H1 (cell line): ENCODE measurements around the gene CNGA1. TPM values are rescaled to one million over a fixed set of nuclear protein-coding genes. Genes with fewer than 3 reads are reported as not detected.

ENCODE experiments used
- CTCF ChIA-PET: fragments of 300-600 bp; sonication (Branson Sonifier 250); formaldehyde crosslinking; loops from one replicate; lab custom pipeline; 2021; ENCODE audit not compliant: partially characterized antibody; lab: Charles Lee
- POLR2A ChIA-PET: fragments of 300-600 bp; sonication (Branson Sonifier 250); formaldehyde crosslinking; loops from one replicate; lab custom pipeline; 2021; ENCODE audit warnings: inconsistent platforms; ENCODE audit not compliant: partially characterized antibody; lab: Charles Lee
- DNase-seq, 2 experiments: peaks; one replicate each; pipeline versions ENCODE4 v3.0.0 to v3.0.0-alpha.2; 2010 to 2022; ENCODE audit warnings: low spot score in 2 of 2, low read depth in 1 of 2, mixed read lengths in 1 of 2
- FAIRE-seq: peaks from 2 replicates; lab custom pipeline; 2011; peaks lifted over from hg19 to GRCh38; lab: Jason Lieb, UNC
- H2AFZ ChIP-seq: 2 replicates; pipeline ENCODE4 v1.8.1; 2012; ENCODE audit warnings: low read length, inconsistent platforms
- H2AK5ac ChIP-seq: 2 replicates; pipeline ENCODE4 v1.6.1; 2013; ENCODE audit warnings: low read depth, low read length
- H2BK120ac ChIP-seq: replicated peaks from 2 replicates; pipeline ENCODE3; 2013; ENCODE audit warnings: low read depth, low read length, inconsistent platforms
- H2BK12ac ChIP-seq: 2 replicates; pipeline ENCODE4 v1.6.1; 2013; ENCODE audit warnings: low read depth, low read length
- H2BK15ac ChIP-seq: 2 replicates; pipeline ENCODE4 v1.6.1; 2013; ENCODE audit warnings: low read length
- H2BK20ac ChIP-seq: 2 replicates; pipeline ENCODE4 v1.6.1; 2013; ENCODE audit warnings: low read length
- H2BK5ac ChIP-seq: 2 replicates; pipeline ENCODE4 v1.6.1; 2013; ENCODE audit warnings: low read depth, low read length
- H3K14ac ChIP-seq: 2 replicates; pipeline ENCODE4 v1.6.1; 2013; ENCODE audit warnings: inconsistent platforms; ENCODE audit not compliant: insufficient read length
- H3K18ac ChIP-seq: 2 replicates; pipeline ENCODE4 v1.6.1; 2013; ENCODE audit warnings: low read length; ENCODE audit errors: extremely low read depth
- H3K23ac ChIP-seq: 2 replicates; pipeline ENCODE4 v1.6.1; 2013; ENCODE audit warnings: inconsistent platforms; ENCODE audit not compliant: insufficient read length
- H3K23me2 ChIP-seq: 2 replicates; pipeline ENCODE4 v1.6.1; 2013; ENCODE audit warnings: low read depth, low read length
- H3K27ac ChIP-seq: 2 replicates; pipeline ENCODE4 v1.6.1; 2011; ENCODE audit warnings: low read depth, low read length, inconsistent platforms
- H3K27me3 ChIP-seq, 4 experiments: replicated peaks in 1 of 4; 1 replicate in 1 of 4; 2 replicates in 3 of 4; pipeline versions ENCODE4 v1.6.1 to v1.8.1; 2011 to 2013; ENCODE audit warnings: low read length in 3 of 4, mild to moderate bottlenecking in 3 of 4, inconsistent platforms in 2 of 4, mixed read lengths in 2 of 4, moderate library complexity in 1 of 4; ENCODE audit not compliant: control insufficient read depth in 3 of 4, insufficient read depth in 3 of 4; ENCODE audit errors: extremely low read depth in 1 of 4
- H3K36me3 ChIP-seq, 4 experiments: 2 replicates each; pipeline versions ENCODE4 v1.6.1 to v1.8.1; 2011 to 2013; ENCODE audit warnings: mild to moderate bottlenecking in 4 of 4, low read length in 3 of 4, moderate library complexity in 2 of 4, control low read depth in 1 of 4, inconsistent platforms in 1 of 4; ENCODE audit not compliant: insufficient read depth in 4 of 4, control insufficient read depth in 2 of 4
- H3K4ac ChIP-seq: replicated peaks from 2 replicates; pipeline ENCODE3; 2013; ENCODE audit warnings: low read length, low read depth, mixed read lengths, inconsistent platforms; ENCODE audit not compliant: insufficient read length
- H3K4me1 ChIP-seq, 4 experiments: replicated peaks in 1 of 4; 1 replicate in 1 of 4; 2 replicates in 3 of 4; pipeline versions ENCODE4 v1.6.1 to v1.8.1; 2011 to 2013; ENCODE audit warnings: low read length in 3 of 4, inconsistent platforms in 2 of 4, mixed read lengths in 1 of 4; ENCODE audit not compliant: insufficient read depth in 4 of 4, control insufficient read depth in 3 of 4
- H3K4me2 ChIP-seq, 2 experiments: 2 replicates each; pipeline versions ENCODE4 v1.6.1 to v1.8.1; 2011 to 2013; ENCODE audit warnings: low read depth in 2 of 2, low read length in 2 of 2, control low read depth in 1 of 2, inconsistent platforms in 1 of 2, mild to moderate bottlenecking in 1 of 2; ENCODE audit not compliant: insufficient read depth in 1 of 2
- H3K4me3 ChIP-seq, 4 experiments: fragments of 200-600, 300-600 bp in 1 of 4; sonication (generic), shearing (Covaris generic), sonication (Bioruptor Twin) in 1 of 4; 2 replicates each; pipeline versions ENCODE4 v1.5.1 to v1.8.1; 2011 to 2016; ENCODE audit warnings: low read length in 4 of 4, low read depth in 3 of 4, control low read depth in 2 of 4, inconsistent platforms in 2 of 4, mild to moderate bottlenecking in 2 of 4, mixed read lengths in 1 of 4, moderate library complexity in 1 of 4; ENCODE audit not compliant: insufficient read depth in 2 of 4; ENCODE audit errors: extremely low read depth in 1 of 4
- H3K56ac ChIP-seq: replicated peaks from 2 replicates; pipeline ENCODE3; 2013; ENCODE audit warnings: low read depth, mild to moderate bottlenecking, mixed read lengths, low read length, inconsistent platforms; ENCODE audit not compliant: insufficient read length
- H3K79me1 ChIP-seq: 2 replicates; pipeline ENCODE4 v1.6.1; 2013; ENCODE audit warnings: low read depth, low read length, control low read depth
- H3K79me2 ChIP-seq, 2 experiments: 2 replicates each; pipeline versions ENCODE4 v1.6.1 to v1.8.1; 2012 to 2013; ENCODE audit warnings: low read length in 2 of 2, mild to moderate bottlenecking in 2 of 2, inconsistent platforms in 1 of 2; ENCODE audit not compliant: insufficient read depth in 2 of 2, control insufficient read depth in 1 of 2
- H3K9ac ChIP-seq, 4 experiments: replicated peaks in 1 of 4; 1 replicate in 1 of 4; 2 replicates in 3 of 4; pipeline versions ENCODE4 v1.6.1 to v1.8.1; 2011 to 2013; ENCODE audit warnings: low read depth in 3 of 4, low read length in 3 of 4, control low read depth in 2 of 4, mild to moderate bottlenecking in 2 of 4, moderate library complexity in 2 of 4, inconsistent platforms in 1 of 4; ENCODE audit errors: extremely low read depth in 1 of 4
- H3K9me3 ChIP-seq, 2 experiments: 2 replicates each; pipeline versions ENCODE4 v1.6.1 to v1.8.1; 2012 to 2013; ENCODE audit warnings: mild to moderate bottlenecking in 2 of 2, moderate library complexity in 2 of 2, control low read depth in 1 of 2, inconsistent platforms in 1 of 2, low read depth in 1 of 2, low read length in 1 of 2, mixed read lengths in 1 of 2; ENCODE audit not compliant: insufficient read depth in 2 of 2
- H4K20me1 ChIP-seq, 2 experiments: replicated peaks in 1 of 2; 2 replicates each; pipeline versions ENCODE3 to v1.8.1; 2011 to 2013; ENCODE audit warnings: inconsistent platforms in 2 of 2, low read length in 2 of 2, mild to moderate bottlenecking in 1 of 2; ENCODE audit not compliant: insufficient read depth in 2 of 2, control insufficient read depth in 1 of 2
- H4K5ac ChIP-seq: 2 replicates; pipeline ENCODE4 v1.6.1; 2013; ENCODE audit warnings: low read length, low read depth, mixed read lengths, inconsistent platforms; ENCODE audit not compliant: insufficient read length
- H4K8ac ChIP-seq: 2 replicates; pipeline ENCODE4 v1.8.0; 2013; ENCODE audit warnings: mild to moderate bottlenecking, moderate library complexity, low read length, inconsistent platforms; ENCODE audit not compliant: insufficient read depth; ENCODE audit errors: extremely low read depth
- H4K91ac ChIP-seq: replicated peaks from 2 replicates; pipeline ENCODE3; 2013; ENCODE audit warnings: low read length, mixed read lengths, inconsistent platforms; ENCODE audit not compliant: insufficient read length
- BACH1 ChIP-seq: IDR thresholded peaks from 2 replicates; pipeline ENCODE4 v1.6.1; 2012; ENCODE audit warnings: low read length, improper control_type of control experiment
- EZH2 ChIP-seq: fragments of 200-600 bp; sonication (generic); IDR thresholded peaks from 2 replicates; pipeline ENCODE4 v1.7.1; 2012; ENCODE audit warnings: low read depth, mild to moderate bottlenecking, moderate library complexity, low read length, inconsistent platforms; ENCODE audit not compliant: severe bottlenecking
- HDAC2 ChIP-seq, 2 experiments: fragments of 300-600 bp in 1 of 2; sonication (generic) in 1 of 2; IDR thresholded peaks; 2 replicates each; pipeline ENCODE4 v1.6.1; 2011 to 2012; ENCODE audit warnings: low read depth in 2 of 2, low read length in 2 of 2, mild to moderate bottlenecking in 2 of 2, moderate library complexity in 2 of 2, borderline replicate concordance in 1 of 2, inconsistent platforms in 1 of 2
- MAFK ChIP-seq: IDR thresholded peaks from 2 replicates; pipeline ENCODE4 v1.6.1; 2012; ENCODE audit warnings: low read depth, mild to moderate bottlenecking, improper control_type of control experiment, low read length
- RBBP5 ChIP-seq: IDR thresholded peaks from 2 replicates; pipeline ENCODE4 v1.7.1; 2012; ENCODE audit warnings: low read depth, mild to moderate bottlenecking, inconsistent platforms, low read length, moderate library complexity, borderline replicate concordance
- TEAD4 ChIP-seq: IDR thresholded peaks from 2 replicates; pipeline ENCODE4 v1.6.1; 2012; ENCODE audit warnings: low read depth, low read length, inconsistent platforms, mixed read lengths
- WGBS, 2 experiments: shearing (Covaris generic) in 1 of 2; methylation state at CpG; one replicate each; pipeline versions ENCODE4 v1.1.6 to v1.1.7; 2013 to 2015; ENCODE audit warnings: low lambda C conversion rate in 2 of 2, mixed read lengths in 2 of 2, inconsistent platforms in 1 of 2, low coverage in 1 of 2, missing lambda C conversion rate in 1 of 2; ENCODE audit not compliant: insufficient replicate concordance in 2 of 2, insufficient coverage in 1 of 2, insufficient read length in 1 of 2; ENCODE audit errors: extremely low coverage in 1 of 2, missing lambda C conversion rate in 1 of 2; 5-methylcytosine and 5-hydroxymethylcytosine counted together
- polyA plus RNA-seq, 7 experiments: library from polyadenylated mRNA; depleted of rRNA in 3 of 7; stranded (reverse) in 5 of 7; unstranded in 2 of 7; fragments of >200 nt in 5 of 7; fragments of 200-250 nt in 2 of 7; gene quantifications; 1 replicate in 5 of 7; 2 replicates in 1 of 7; 4 replicates in 1 of 7; pipeline versions ENCODE4 v1.2.1 to v1.2.3, GENCODE V29; 2011 to 2013; ENCODE audit warnings: missing spikeins in 2 of 7, mixed read lengths in 2 of 7
- total RNA-seq: library from RNA; stranded (reverse); fragmentation: NEBNext Ultra II Directional; extraction: Animal tissue kit (Norgen Biotek cat#: 25700); gene quantifications from 2 replicates; pipeline ENCODE4 v1.2.1, GENCODE V29; 2021

Gene CNGA1
- total and polyA plus RNA-seq, 2 of the 8 experiments (the other 6 are each of a cell fraction or from before 2014, with no cell fraction given), result 0.17 to 0.54 TPM

GRCh38 chr4:48044298-48044697, 27.8 kb upstream of the CNGA1 start:
- no peak overlapping the region for H3K4me2 ChIP-seq
- H3K23ac ChIP-seq, result no peak overlapping the region
- no peaks in the 10 kb centered on the region for H3K23me2 ChIP-seq
- H3K27ac ChIP-seq, result no peak overlapping the region
- TF ChIP-seq EZH2, result no peak
- no peak for TF ChIP-seq HDAC2 (IDR thresholded peaks at IDR 0.05; ENCODE audit: borderline replicate concordance in 1 of 2, low read depth in 2 of 2, low read length in 2 of 2)
- TF ChIP-seq RBBP5, result no peak
- TF ChIP-seq TEAD4, result no peak
- no peak for TF ChIP-seq MAFK
- no peak for TF ChIP-seq BACH1
- H3K14ac ChIP-seq, result no peak overlapping the region
- no peak overlapping the region for H3K18ac ChIP-seq
- H4K8ac ChIP-seq, result no peak overlapping the region
- no peak overlapping the region for H3K4me3 ChIP-seq
- FAIRE-seq (no peak), DNase-seq (no peak)
- 89% methylated on average over 2 of the region's 2 CpGs; no CpG with 5 or more reads in 1 of the 2 experiments for WGBS, 2 experiments
- H3K4ac ChIP-seq, result no peak overlapping the region
- H2BK5ac ChIP-seq, result no peak overlapping the region
- no peak overlapping the region for H3K56ac ChIP-seq
- H3K9ac ChIP-seq, result no peak overlapping the region
- no peak overlapping the region for H2BK20ac ChIP-seq
- H3K79me2 ChIP-seq, result no peaks in the 10 kb centered on the region
- no peaks in the 10 kb centered on the region; a peak in 1 of 7 replicates for H3K4me1 ChIP-seq
- no peaks in the 10 kb centered on the region for H3K36me3 ChIP-seq
- H3K27me3 ChIP-seq, result no peaks in the 10 kb centered on the region
- H2AK5ac ChIP-seq, result no peak overlapping the region
- no peak overlapping the region for H2AFZ ChIP-seq
- no peaks in the 10 kb centered on the region for H4K20me1 ChIP-seq
- POLR2A ChIA-PET, result no interaction called here
- no peaks in the 10 kb centered on the region for H3K9me3 ChIP-seq
- no peaks in the 10 kb centered on the region for H3K79me1 ChIP-seq
- no peak overlapping the region for H4K91ac ChIP-seq
- no peak overlapping the region for H2BK120ac ChIP-seq
- H2BK15ac ChIP-seq, result no peak overlapping the region
- no peak overlapping the region for H2BK12ac ChIP-seq
- CTCF ChIA-PET, result interaction anchor here (1.2 to 9.3 kb wide), 2 partner anchors 11 to 26 kb away, joined by 3 to 85 read pairs; no protein-coding TSS in a partner anchor
- H4K5ac ChIP-seq, result no peak overlapping the region
